Thyroid gland (tissue), 4 donors: ENCODE results near the gene RRBP1.

Experiments
- POLR2A ChIP-seq, 2 donors: fragments of 450-650 bp; IDR thresholded peaks; one replicate each; pipeline ENCODE4 v1.6.1; 2017; ENCODE audit warnings: antibody characterized with exemption in 2 of 2, mild to moderate bottlenecking in 2 of 2, moderate library complexity in 1 of 2
- TF ChIP-seq, protein P1 (sequence below), 6 experiments: fragments of 200-600 bp in 3 of 6; fragments of 450-650 bp in 3 of 6; sonication (generic) in 3 of 6; IDR thresholded peaks; one replicate each; pipeline ENCODE4 v1.5.1; 2016 to 2019; ENCODE audit warnings: antibody characterized with exemption in 6 of 6, mild to moderate bottlenecking in 2 of 6, inconsistent platforms in 1 of 6, moderate library complexity in 1 of 6

DNA sequence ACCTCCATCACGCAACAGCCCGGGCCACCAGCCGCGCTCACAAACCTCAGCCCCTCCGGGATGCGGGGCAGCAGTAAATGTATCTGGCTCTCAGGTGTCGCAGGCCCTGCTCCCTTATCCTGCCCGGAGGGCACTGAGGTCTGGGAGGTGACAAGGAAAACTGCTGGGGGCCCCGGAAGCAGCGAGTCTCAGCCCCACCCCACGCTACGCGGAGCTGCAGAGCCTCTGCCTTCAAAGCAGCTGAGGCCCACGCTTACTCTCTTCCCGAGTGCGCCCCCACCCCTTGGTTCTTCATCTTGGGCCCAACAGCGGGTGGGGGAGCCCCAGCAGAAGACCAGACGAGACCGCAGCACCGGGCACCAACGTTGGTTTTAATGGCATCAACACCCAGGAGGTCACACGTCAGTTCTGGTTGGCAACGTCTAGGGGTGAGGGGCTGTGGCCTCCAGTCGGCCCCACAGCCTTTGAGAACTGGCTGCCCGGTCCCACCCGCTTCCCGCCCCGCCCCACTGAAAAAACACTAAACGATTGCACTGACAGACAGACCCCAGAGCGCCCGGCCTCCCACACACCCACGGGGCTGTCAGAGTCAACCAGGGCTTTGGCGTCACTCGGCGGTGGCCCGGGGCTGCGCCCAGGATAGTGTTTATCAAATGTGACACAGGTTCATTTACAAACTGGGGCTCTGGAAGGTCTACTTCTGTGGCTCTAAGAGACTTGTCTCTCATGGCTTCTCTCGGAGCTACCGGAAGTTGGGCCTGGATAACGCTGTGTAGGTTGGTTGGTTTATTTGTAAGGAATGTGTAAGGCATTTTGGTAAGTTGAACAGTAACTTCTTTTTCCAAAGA lies 68.5 kb downstream of the RRBP1 start:
- no peak for TF ChIP-seq POLR2A (IDR thresholded peaks at IDR 0.05)
- TF ChIP-seq, protein P1, sequence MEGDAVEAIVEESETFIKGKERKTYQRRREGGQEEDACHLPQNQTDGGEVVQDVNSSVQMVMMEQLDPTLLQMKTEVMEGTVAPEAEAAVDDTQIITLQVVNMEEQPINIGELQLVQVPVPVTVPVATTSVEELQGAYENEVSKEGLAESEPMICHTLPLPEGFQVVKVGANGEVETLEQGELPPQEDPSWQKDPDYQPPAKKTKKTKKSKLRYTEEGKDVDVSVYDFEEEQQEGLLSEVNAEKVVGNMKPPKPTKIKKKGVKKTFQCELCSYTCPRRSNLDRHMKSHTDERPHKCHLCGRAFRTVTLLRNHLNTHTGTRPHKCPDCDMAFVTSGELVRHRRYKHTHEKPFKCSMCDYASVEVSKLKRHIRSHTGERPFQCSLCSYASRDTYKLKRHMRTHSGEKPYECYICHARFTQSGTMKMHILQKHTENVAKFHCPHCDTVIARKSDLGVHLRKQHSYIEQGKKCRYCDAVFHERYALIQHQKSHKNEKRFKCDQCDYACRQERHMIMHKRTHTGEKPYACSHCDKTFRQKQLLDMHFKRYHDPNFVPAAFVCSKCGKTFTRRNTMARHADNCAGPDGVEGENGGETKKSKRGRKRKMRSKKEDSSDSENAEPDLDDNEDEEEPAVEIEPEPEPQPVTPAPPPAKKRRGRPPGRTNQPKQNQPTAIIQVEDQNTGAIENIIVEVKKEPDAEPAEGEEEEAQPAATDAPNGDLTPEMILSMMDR (IDR thresholded peaks at IDR 0.05): no peak
